ENCODE measurements around the gene CHD9NB.

CHD9NB gene

DNA sequence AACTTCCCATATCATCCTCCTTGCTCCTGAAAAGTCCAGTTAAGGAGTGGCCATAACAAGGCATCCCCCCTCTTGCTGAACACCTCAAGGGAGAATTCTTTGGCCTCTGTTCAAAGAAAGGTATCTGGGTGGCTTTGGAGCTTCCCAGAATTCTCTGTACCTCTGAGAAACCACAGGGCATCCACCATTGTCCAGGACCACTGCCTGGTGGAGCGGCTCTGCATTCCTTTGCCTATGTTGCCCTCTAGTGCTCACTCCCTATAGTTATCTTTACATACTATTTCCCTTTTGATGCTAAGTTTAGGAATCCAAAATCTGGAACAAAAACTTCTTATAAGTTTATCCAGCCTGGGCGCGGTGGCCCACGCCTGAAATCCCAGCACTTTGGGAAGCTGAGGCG lies 30.3 kb downstream of the CHD9NB start:
- DNase-seq, result peak; percentile 1

DNA sequence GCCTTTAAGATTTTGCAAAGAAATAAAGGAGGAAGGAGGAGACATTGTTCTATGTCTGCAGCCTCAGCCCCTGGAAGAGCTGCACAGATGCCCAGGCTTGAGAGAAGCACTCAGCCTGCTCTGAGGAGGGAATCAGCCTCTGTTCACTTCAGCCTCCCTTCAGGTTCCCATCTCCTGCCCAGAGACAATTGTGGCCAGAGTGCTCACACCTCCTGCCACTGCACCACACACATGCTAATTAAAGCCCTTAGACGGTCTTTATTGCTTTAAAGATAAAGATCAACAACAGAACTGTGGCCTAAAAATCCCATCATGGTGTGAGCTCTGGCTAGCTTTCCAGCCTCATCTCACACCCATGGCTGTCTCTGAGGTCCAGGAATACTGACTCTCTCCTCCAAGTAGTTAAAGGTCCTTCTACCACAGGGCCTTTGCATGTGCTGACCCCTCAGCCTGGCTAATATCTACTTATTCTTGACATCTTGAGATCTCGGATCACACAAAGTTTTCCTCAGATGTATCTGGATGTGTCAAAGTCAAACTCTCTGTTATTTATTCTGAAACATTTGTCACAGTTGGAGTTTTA lies 33.8 kb downstream of the CHD9NB start:
- DNase-seq, result no peak

DNA sequence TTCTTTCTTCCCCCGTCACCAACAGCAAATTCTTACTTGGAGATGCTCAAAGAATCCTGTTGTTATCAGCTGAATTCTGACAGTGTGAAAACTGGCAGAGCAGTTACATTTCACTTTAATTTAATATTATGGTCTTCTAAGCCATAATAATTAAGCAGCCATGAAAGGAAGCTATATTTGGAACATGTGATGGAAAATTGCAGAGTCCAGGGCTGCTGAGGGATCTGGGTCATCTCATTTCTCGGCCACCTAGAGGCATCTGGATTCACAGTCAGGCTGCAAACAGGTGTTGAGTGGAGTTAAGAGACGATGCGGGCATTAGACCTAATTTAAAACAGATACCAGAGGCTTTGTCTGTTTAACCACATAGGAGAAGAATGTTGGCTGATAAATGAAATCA lies 38.4 kb downstream of the CHD9NB start:
- no peak for DNase-seq

DNA sequence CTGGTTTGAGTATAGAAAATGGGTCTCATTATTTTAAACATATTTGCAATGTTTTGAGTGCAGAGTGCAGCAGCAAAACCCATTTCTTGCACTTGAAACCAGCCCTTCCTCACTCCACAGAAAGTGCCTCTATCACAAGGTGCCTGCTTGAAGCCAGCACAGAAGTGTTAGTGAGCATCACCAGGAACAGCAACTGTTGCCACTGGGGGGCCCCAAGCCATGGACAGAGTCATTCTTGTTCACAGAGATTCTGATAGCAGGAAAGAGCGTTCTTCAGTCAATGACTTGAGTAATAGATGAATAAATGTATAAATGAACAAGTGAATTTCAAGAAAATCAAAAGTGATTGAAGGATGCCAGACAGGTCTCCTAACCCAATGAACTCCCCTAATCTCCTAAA lies 45.6 kb downstream of the CHD9NB start:
- DNase-seq, result no peak

DNA sequence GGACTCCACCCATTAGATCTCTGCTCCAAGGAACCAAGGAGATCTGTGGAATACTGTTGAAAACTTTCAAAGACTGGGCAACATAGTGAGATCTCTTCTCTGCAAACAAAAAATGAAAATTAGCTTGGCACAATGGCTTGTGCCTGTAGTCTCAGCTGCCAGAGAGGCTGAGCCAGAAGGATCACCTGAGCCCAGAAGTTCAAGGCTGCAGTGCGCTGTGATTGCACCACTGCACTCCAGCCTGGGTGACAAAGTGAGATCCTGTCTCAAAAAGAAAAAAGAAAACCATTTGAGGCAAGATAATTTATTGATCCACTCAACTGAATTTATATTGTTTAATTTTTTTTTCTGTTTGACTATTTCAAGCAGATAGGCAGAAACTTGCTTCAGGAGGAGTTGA lies 54.8 kb downstream of the CHD9NB start:
- no peak for DNase-seq

DNA sequence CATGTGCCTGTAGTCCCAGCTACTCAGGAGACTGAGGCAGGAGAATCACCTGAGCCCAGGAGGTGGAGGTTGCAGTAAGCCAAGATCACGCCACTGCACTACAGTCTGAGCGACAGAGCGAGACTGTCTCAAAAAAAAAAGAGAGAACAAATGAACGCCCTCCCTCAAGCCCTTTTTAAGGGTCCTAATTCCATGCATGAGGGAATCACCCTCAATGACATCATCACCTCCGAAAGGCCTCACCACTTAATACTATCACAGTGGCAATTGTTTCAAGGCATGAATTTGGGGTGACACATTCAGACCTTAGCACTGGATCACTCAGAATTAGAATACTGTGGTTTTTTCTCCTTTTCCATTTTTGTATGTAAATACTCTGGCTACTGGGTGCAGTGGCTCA lies 57.8 kb downstream of the CHD9NB start:
- DNase-seq, result no peak

DNA sequence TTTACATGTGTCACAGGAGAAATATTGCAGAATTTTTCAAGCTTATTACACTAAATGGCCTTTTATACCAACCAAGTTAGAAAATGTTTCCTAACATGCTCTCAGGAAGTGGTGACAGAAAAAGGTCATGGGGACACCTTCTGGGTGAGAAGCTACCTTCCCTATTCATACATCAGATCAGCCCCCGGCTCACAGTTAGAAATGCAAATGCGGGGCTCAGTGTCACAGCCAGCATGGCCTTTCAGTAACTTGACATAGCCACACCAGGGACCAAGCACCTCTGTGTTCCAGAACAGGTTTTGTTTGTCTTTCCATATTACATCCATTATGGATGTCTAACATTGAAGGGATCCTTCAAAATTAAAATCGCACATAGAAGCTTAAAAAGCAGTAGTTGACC lies 59.5 kb downstream of the CHD9NB start:
- no peak for DNase-seq

DNA sequence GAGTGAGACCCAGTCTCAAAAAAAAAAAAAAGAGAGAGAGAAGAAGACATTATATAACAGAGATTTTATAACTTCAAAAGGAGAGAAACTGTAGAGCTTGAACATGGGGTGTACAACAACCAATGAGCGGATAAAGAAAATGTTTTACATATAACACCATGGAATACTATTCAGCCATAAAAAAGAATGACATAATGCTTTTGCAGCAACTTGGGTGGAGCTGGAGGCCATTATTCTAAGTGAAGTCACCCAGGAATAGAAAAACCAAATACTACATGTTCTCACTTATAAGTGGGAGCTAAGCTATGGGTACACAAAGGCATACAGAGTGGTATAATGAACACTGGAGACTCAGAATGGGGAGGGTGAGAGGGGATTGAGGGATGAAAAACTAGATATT lies 61.1 kb downstream of the CHD9NB start:
- no peak for DNase-seq
